GM12872 (cell line): ENCODE measurements around the gene SOX12.

Experiments used
- TF ChIP-seq, protein P1 (sequence below): IDR thresholded peaks from 3 replicates; pipeline ENCODE4 v1.5.1; 2011; ENCODE audit warnings: low read depth, mild to moderate bottlenecking, low read length, moderate library complexity; ENCODE audit not compliant: insufficient read depth

SOX12 gene

DNA sequence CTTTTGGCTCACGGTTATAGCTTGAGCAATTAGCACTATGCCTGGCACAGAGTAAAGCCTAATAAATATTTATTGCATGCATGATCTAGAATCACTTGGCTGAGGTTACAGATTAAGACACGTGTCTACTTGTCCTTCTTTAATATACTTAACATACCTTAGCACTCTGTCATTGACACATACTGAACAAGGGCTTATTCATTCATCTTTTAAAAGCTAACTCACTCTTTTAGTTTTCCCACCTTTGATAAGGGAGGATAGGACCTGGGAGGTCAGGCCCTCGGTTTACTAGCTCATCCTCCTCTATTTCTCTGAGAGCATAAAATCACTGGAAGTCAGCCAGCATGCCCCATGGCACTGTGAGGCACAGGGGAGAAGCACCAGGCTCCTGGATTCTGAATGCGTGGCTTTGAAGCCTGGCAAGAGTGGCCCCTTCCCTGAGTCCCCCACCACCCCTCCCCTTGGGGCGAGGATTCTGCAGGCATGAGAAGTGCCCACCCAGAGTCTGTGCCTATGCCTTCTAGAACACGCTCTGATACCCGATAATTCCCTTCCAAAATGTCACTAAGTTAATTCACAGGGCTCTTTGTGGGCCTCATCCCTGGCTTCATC, 16.8 kb upstream of the SOX12 start:
- TF ChIP-seq, protein P1, sequence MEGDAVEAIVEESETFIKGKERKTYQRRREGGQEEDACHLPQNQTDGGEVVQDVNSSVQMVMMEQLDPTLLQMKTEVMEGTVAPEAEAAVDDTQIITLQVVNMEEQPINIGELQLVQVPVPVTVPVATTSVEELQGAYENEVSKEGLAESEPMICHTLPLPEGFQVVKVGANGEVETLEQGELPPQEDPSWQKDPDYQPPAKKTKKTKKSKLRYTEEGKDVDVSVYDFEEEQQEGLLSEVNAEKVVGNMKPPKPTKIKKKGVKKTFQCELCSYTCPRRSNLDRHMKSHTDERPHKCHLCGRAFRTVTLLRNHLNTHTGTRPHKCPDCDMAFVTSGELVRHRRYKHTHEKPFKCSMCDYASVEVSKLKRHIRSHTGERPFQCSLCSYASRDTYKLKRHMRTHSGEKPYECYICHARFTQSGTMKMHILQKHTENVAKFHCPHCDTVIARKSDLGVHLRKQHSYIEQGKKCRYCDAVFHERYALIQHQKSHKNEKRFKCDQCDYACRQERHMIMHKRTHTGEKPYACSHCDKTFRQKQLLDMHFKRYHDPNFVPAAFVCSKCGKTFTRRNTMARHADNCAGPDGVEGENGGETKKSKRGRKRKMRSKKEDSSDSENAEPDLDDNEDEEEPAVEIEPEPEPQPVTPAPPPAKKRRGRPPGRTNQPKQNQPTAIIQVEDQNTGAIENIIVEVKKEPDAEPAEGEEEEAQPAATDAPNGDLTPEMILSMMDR = no peak

DNA sequence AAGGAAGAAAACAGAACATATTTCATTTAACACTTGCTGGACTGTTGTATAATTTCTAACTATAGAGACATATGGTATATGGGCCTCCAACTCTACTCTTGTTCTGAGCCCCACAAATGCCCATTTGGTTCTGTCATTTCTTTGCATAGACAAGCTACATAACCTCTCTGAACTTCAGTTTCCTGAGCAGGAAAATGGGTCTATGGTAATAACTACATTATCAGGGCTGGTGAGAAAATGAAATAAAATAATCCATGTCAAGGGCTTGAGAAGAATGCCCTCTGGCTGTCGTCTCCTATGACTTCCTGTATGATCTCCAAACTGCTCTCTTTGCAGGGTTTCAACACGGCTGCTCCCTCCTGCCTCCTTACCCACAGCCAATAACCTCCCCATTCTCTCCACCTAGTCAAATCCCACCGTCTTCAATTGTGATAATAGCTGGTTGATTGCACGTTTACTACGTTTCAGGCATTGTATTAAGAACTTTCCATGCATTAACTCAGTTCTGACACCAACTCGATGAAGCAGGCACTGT, 16.0 kb upstream of the SOX12 start:
- TF ChIP-seq, protein P1 = no peak

DNA sequence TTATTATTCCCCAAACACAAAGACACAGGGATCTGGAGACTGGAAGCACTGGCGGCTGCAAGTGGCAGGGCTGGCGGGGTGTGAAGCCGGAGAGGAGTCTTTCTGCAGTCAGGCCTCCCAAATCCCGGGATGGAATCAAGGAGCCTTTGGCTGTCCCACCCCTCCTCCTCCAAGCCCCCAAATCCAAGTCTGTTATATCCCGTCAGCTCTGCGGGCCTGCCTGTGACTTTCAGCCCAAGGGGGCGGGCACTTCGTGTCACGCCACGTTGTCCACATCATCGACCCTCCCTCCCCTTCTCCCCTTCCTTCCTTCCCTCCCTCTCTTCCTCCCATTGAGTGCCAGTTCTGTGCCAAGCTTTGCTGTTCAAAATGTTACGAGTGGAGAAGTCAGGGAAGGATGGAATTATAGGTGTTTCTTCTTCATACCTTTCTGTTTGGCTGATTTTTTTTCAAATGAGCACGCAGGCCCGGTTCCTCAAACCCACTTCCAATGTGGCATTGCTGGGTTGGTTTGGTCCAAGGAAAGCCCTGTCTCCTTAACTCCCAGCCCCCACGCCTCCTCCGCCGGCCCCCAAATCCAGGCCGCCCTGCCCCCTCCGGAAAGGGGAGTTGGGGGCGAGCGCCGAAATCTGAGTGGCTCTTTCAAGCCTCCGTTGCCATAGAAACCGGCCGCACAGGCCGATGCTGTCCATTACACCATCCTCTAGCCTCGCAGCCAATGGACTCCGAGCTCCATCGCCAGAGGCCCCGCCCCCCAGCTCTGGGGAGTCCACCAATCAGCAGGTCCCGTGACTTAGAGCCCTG, 15.3 kb upstream of the SOX12 start:
- TF ChIP-seq, protein P1 = no peak

DNA sequence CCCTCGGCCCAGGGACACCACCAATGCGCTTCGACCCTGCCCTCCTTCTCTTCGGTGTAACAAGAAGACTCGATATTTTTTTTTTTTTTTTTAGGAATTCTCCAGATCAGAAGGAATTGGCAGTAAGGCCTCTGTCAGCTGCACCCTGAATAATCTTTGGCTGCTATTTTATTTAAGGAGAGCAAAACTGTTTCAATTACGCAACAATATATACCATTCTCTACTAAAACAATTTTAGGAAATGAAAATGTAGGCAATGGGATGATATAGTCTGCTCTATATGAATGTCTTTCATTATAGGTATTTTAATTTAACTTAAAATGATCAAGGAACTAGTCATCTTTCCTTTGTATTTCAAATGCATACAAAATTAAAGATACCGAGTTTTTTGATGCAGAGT, 14.7 kb upstream of the SOX12 start:
- TF ChIP-seq, protein P1 = no peak

DNA sequence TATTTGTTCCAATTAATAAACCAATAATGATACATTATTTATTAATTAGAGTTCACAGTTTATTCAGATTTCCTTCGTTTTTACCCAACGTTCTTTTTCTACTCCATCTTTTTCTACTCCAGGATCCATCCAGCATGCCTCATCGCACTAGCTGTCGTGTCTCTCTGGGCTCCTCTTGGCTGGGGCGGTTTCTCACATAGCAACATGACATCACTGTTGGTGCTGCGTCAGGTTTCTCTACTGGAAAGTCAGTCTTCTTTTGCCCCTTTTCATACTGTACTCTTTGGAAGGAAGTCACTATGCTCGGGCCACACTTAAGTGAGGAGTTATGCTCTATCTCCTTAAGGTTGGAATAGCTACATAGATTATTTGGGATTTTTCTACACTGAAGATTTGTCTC, 13.7 kb upstream of the SOX12 start:
- TF ChIP-seq, protein P1 = no peak

DNA sequence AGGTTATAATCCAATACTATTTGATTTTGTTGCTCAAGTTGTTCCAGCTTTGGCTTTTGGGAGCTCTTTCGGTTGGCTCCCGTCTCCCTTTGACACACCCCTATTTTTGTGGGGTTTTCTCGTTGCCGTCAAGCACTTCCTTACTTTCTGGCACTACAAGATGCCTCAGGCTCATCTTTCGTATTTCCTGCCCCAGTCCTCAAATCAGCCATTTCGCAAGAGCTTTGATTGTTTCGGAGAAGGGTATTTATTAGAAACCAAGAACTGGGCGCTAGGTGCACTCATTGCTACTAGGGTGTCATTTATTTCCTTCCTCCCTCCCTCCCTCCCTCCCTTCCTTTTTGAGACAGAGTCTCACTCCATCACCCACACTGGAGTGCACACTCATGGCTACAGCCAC, 13.3 kb upstream of the SOX12 start:
- TF ChIP-seq, protein P1 = no peak

DNA sequence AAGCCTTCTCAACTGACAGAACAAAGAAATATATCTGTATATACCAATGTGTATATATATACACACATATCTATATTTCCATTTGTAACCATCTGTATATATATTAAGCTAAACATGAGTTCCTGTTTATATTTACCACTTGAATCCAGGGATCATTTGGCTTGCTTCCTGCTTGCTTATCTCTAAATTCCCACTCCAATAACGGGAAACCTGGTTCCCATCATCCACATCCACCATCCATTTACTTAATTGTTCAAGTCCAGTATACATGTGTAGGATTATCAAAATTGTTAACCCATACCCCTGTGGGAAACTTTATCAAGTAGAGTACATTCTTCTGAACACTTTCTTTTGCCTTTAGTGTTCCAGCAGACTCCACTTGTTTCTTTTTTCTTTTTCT, 12.5 kb upstream of the SOX12 start:
- TF ChIP-seq, protein P1 = no peak
